PC-3 (cell line): ENCODE results near the gene PRSS33.

Experiments used
- EZH2phosphoT487 ChIP-seq: fragments of 300-600 bp; sonication (generic); IDR thresholded peaks from 2 replicates; pipeline ENCODE4 v1.6.1; 2018; ENCODE audit warnings: mild to moderate bottlenecking, antibody characterized with exemption, low read length, borderline replicate concordance
- TF ChIP-seq, protein P1 (sequence below): fragments of 300-600 bp; sonication (generic); conservative IDR thresholded peaks from 2 replicates; pipeline ENCODE4 v1.5.1; 2017; ENCODE audit warnings: antibody characterized with exemption, low read depth, mild to moderate bottlenecking, low read length

DNA sequence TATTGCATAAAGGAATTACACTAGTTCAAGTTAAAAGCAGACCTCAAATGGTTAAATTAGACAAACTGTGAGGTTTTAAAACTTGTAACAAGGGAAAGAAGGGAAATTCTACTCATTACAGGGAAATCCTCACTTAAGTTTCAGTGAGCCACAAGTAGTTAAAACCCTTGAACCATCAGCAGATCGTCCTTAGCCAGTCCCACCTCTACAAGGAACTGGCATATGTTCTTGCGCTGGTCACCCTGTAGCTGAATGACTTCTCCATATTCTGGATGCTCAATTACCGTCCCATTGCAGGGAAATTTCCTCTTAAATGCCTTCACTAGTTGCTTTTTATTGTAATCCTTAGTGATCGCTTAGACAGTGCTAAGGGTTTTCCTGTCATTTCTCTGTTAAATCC, 35.1 kb upstream of the PRSS33 start:
- TF ChIP-seq, protein P1, sequence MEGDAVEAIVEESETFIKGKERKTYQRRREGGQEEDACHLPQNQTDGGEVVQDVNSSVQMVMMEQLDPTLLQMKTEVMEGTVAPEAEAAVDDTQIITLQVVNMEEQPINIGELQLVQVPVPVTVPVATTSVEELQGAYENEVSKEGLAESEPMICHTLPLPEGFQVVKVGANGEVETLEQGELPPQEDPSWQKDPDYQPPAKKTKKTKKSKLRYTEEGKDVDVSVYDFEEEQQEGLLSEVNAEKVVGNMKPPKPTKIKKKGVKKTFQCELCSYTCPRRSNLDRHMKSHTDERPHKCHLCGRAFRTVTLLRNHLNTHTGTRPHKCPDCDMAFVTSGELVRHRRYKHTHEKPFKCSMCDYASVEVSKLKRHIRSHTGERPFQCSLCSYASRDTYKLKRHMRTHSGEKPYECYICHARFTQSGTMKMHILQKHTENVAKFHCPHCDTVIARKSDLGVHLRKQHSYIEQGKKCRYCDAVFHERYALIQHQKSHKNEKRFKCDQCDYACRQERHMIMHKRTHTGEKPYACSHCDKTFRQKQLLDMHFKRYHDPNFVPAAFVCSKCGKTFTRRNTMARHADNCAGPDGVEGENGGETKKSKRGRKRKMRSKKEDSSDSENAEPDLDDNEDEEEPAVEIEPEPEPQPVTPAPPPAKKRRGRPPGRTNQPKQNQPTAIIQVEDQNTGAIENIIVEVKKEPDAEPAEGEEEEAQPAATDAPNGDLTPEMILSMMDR = no peak
- no peak for TF ChIP-seq EZH2phosphoT487
